Suppressor macrophage (primary cell): ENCODE data around the gene KRT7.
"Not testable (repeated sequence)": the region's sequence is repeated elsewhere in the genome, so short reads cannot be mapped to it uniquely, and the experiment has no call there.

Experiments
- DNase-seq, 4 experiments: peaks; one replicate each; pipeline ENCODE4 v3.0.0-alpha.2; 2020 to 2022

Gene KRT7

DNA sequence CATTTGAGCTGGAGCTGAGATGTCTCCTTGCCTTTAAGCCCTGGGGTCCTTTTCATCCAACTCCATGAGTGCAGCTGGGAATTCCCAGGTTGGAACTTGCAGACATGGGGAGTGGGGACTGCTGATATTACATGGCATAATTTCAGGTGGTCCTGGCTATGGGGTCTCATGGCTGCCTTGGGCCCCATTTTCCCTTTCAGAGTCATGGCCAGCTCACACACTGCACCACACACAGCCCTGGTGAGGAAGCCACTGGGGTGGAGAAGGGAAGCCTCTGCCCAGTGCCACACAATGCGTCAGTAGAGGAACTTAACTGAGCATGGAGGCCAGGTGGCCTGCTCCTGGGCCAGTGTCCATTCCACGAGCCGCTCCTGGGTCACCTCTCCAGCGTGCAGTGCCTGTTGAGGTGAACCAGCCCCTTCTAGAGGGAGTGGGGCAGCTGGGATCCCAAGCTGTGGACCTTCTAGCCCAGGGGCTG, 24.1 kb downstream of the KRT7 start:
- peak in 1 of 4 experiments; percentile 27 for DNase-seq

DNA sequence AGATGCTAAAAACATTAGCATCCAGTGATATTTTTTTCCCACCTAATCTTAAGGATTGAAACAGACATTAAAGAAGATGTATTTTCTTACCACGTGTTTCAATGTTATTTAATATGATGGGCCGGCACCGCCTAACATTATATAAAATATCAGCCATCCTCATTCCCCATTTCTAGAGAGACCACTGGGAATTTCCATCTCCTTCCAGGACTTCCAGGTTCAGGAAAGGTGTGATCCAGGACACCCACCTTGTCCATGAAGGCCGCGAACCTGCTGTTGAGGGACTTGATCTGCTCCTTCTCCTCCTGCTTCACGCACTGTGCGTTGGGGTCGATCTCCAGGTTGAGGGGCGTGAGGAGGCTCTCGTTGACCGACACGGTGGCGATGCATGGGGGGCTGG, 24.9 kb downstream of the KRT7 start:
- not testable (repeated sequence) for DNase-seq

DNA sequence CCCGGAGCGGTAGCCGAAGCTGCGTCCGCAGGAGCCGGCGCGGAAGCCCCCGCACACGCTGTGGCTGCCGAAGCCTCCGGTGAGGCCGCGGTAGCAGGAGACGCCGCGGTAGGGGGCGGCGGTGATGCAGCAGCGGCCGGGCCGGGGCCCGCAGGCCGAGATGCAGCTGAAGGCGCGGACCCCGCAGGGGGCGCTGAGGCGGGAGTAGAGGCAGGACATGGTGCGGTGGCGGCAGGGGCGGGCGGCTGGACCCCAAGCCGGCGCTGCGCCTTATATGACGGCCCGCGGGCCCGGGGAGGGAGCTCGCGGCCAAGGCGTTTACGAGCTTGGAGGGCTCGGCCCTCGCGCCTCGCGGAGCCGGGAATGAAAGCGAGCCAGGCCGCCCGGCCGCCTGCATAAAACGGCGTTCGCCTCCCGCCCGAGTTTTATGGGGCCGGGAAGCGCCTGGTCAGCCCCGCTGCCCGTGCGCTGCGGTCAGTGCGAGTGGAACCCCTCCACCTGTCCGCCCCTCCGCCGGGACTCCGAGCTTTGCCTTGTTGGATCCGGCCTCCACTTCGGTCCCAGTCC, 25.4 kb downstream of the KRT7 start:
- peak in 1 of 4 experiments; percentile 34 for DNase-seq

DNA sequence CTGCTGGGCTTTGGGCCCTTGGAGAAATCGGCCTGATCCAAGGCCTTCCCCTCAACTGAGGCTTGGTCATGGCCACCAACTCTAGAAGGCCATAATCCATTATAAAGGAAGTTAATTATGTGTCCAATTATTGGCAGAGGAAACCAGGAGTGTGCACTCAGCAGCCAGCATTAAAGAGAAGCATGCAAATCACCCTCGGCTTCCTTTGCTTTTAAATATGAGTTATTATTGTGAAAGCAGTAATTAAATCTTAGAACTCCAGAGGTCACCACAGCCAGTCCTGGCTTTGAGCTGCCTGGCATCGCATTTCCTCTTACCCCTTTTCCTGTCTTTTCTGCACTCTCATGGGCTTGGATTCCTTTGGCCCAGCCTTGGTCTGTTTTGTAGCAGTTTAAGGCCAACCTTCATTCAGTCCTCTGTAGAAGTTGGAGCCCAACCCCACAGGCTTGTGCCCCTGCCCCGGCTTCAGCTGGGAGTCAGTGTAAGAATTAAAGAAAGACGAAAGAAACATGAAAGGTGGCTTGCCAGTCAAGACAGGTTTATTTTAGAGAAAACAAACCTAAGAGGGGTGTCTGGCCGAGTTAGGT, 26.7 kb downstream of the KRT7 start:
- DNase-seq: no peak

DNA sequence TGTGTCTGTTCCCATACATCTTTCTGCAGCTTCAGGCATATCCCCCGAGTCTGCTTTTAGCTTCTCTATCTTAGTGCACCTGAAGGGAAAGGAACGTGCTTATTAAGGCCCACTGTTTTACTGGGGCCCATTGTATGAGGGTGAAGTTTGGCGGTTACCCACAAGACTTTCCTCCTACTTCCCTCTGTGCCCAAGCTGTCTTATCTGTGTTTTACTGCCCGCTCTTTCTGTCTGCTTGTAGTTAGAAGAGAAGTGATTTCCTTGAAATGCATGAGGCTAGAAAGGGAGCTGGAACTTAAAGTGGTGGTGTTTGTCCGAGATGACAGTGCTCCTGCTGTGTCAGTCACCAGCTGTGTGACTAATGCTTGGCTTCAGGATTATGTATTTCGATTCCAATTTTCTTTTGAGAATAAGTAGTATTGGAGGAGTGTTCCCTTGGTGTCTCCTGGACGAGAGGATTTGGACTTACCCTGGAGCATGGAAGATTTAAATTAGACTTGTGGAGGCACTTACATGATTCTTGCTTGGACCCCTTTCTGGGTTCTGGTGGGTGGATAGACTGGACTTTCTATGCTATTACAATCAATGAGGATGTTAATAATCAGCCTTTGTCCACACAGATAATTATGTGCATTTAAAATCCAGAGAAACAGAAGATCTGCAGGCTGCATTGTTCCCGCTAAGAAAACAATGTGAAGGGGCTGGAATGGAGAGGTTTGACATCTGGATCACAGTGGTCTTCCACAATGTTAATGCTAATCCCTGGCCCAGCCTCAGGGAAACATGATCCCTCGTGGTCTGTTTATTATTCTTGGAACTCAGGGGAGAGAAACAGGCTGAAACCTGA, 27.5 kb downstream of the KRT7 start:
- no peak for DNase-seq

DNA sequence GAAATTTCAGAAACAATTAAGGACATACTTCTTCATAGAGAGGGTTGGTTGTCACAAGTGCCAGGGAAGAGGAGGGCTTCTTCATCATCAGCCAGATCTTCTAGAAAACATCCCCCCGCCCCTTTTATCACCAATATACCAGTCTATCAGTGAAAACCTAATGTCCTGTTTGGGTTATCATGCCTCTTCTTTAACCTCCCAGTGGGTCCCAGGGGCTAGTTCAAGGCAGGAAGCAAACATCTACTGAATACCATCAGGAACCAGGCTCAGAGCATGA, 28.1 kb downstream of the KRT7 start:
- DNase-seq: no peak

DNA sequence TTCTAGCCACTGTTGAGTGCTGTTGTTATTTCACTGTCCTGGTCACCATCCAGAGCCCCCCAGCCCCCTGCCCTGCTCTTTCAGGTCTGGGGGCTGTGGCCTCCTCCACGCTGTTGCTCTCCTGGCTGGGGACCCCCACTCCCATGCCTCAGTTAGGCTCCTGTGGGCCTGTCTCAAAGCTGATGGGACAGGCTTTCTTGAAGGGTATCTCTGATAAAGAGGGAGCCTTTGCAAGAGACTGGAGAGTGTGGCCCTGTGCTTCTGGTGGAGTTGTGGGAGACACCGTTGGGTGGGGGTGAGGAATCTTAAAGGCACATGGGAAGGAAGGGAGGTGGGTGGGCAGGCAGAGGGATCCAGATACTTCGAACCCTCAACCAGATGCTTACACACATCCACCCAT, 29.2 kb downstream of the KRT7 start:
- DNase-seq: no peak

DNA sequence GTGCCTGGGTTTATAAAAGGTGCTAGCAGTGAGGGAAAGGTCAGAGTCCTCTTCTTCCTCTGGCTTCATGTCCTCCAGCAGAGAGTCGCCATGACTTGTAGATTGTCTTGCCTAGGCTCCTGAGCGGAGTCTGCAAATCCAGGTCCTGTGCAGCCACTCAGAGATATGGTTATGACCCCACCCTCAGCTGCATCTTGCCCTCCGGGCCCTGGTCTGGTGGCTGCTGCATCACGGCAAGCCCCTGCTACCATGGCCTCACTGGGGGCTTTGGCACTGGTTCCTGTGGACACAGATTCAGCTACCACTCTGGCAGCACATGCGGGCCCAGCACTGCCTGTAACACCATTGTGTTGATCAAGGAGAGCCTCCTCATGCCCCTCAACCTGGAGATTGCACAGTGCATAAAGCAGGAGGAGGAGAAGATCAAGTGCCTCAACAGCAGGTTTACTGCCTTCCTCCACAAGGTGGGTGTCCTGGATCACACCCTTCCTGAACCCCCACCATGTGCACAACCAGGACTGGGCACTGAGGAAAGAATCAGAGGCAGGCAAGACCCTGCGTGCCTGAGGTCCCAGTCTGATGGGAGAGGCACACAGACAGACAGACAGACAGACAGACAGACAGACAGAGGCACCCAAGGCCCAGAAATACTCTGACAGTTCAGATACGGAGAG, 30.9 kb downstream of the KRT7 start:
- no peak for DNase-seq

DNA sequence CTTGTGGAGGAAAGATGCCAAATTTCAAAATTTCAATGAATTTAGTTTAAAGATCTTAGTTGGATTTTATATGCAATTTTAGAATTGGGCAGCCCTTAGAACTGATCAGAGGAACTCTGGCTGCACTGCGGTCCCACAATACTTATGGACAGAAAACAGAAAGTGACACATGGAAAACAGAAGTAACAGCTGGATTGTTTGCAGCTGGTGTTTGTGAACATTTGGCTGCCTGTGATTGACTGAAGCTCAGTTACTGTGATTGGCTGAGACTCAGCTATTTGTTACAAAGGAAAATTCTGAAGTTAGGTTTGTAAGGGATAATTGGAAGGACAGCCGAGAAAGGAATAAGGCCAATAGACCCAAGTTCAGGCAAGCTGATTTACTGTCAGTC, 31.4 kb downstream of the KRT7 start:
- DNase-seq: no peak

DNA sequence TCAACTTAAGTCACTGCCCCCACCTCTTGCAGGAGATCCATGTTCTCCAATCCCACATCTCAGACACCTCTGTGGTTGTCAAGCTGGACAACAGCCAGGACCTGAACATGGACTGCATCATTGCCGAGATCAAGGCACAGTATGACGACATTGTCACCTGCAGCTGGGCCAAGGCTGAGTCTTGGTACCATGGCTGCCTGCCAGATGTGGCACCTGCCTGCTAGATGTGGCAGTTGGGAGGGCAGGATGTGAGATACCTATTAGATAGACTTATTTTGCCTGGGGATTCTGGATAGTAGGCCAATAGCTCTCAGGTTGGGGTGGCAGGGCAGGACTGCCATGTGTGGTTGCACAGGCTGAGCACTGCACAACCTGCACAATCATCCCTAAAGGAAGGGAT, 33.5 kb downstream of the KRT7 start:
- no peak for DNase-seq

DNA sequence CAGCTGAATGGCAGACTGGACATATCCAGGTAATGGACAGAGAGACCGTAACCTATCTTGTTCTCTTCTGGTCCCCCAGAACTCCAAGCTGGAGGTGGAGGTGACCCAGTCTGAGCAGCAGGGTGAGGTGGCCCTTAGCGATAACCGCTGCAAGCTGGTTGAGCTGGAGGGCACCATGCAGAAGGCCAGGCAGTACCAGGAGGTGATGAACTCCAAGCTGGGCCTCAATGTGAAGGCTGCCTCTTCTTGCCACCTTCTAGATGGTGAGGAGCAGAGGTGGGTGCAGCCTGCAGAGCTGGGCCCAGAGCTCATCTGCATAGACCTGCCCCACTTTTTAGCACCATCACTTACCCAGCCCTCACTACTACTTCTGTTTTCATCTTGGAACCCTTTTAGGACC, 34.2 kb downstream of the KRT7 start:
- DNase-seq: no peak

DNA sequence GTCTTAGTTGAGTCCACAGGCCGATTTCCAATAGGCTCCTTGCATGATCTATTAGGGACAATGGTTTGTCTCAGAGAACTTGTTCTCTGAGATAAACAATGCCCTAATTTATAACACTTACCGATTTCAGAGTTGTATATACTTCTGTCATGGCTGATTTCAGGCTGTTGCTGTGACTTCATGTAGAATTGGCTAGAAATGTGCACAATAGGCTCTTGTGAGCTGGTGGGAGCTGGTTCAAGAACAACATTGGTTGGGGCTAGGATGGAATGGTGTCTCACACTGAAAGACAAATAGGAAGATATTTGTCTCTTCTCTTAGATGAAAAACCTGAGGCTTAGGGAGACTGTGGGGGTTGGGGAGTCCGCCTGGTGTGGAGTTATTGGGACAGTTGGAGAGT, 34.7 kb downstream of the KRT7 start:
- DNase-seq: no peak

DNA sequence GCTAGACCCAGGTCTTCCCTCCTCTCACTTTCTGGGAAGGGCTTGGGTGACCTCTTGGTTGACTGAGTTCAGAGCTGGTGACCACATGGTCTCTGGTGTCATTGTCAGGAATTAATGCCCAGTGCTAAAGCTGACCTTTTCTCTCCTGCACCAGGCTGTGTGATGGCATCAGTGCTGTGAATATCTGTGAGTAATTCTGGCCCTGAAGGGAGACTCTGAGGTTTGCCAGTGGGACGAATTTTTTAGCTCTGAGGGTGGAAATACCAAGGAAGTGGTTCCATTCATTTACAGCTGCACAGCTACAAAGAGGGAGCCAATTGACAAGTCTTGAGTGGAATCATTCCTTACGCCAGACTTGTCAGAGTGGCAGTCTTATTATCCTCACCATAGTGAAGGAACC, 35.2 kb downstream of the KRT7 start:
- DNase-seq: no peak

DNA sequence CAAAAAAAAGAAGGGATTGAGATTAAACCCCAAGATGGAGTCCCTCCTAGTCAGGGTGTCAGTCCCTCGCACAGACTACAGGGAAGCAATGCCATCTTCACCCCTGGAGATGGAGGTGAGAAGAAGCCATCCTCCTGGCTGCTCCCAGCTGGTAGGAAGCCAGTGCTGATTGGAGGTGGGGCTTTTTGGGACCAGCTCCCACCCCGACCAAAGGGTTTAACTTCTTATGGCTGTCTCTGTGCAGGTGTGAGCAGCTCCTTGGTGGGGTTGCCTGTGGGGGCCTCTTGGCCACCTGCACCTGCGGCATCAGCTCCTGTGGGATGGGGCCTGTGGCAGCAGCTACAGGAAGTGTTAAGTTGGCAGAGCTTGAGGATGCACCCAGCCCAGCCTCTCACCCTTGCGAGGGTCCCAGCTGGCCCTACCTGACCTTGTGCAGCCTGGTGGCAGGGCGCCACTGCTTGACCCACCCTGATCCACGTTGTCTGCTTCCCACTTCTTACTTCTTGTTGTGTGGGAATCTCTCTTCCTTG, 37.6 kb downstream of the KRT7 start:
- DNase-seq: no peak

DNA sequence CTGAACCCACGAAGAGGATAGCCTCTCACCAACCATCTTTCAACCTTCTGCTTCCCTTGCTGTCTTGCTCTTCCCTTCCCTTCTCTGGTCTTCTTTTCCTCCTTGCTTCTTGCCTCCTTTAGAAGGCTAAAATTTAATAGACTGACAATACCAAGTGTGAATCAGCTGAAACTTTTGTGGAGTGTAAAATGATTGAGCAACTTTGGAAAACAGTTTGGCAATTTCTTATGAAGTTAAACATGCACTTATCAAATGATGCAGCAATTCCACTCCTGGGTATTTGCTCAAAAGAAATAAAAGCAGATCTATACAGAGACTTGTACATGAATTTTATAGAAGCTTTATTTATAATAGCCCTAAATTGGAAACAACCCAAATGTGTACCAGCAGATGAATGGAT, 38.1 kb downstream of the KRT7 start:
- DNase-seq: no peak

DNA sequence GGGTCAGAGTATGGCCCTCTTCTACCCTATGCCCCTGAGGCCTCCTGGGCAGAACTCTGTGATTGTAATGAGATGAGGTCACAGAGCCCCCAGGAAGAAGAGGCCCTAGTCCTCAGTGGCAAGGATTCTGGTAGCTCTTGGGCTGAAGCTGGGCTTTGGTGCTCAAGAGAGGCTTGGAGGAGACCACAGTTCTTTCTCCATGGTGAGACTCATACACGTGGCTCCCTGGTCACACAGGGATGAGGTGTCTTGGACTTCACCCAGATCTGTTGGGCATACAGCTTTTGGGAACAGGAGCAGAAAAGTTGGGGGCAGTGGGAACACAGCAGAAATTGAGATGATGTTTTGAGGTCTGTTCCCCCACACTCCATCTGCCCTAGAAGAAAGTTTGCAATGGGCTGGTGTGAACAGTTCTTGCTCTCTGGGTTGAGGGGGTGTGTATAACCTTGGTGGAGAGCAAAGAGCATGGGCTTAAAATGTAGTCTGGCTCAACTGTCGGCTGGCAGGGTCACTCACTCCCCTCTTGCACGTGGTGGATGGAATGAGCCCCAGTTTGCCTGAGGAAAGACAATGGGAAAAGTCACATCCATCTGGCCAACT, 41.6 kb downstream of the KRT7 start, which contains the start of gene KRT86:
Gene KRT86 (plus strand): TSS at position 125 of the 600 bp plus-strand sequence. CDS start 27,272 bp downstream, outside the sequence.
- DNase-seq: peak in 1 of 4 experiments; percentile 1

DNA sequence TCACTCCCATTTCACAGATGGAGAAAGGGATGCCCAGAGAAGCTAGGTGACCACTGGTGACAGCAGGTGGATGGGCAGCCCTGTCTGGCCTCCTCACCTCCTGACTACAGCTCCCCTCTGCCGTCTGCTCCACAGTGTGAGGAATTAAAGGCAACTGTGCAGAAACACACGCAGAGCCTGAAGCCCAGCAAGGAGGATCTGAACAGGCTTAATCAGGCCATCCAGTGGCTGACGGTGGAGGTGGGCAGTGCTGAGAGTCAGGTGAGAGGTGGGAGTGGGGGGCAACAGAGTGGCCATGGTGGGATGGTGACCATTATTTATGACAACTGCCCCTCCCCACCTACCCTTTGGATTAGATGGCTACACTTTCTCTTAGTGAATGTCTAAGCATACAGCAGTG, 42.6 kb downstream of the KRT7 start:
- no peak for DNase-seq

DNA sequence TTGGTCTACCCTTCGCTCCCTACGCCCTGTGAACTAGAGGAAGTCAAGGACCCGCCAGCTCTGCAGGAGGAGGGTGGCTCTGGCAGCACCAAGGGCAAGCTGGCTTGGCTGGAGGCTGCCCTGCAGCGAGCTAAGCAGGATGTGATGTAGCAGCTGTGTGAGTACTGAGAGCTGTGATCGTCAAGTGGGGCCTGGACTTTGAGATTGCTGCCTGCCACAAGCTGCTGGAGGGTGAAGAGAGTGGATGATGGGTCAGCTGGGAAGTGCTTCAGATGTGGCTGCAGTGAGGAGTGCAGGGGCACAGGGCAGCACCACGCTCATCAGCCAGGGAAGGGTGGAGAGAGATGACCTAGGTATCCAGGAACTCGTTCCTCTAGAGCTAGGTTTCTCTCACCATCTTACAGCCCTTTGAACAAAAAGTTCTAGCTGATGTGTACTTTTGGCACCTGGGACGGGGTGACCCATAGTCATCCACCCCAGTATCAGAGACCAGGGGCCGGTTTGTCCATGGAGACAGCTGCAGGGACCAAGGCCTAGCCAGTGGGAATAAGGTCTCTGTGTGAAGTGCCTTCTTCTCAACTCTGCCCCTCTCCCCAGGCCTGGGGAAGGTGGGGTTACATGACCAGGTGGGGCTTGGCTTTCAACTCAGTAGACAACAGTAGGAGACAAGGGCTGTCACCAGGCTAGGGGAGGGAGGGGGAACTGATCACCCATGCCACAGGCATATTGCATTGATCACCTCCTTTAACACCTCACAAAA, 44.6 kb downstream of the KRT7 start:
- DNase-seq: no peak

DNA sequence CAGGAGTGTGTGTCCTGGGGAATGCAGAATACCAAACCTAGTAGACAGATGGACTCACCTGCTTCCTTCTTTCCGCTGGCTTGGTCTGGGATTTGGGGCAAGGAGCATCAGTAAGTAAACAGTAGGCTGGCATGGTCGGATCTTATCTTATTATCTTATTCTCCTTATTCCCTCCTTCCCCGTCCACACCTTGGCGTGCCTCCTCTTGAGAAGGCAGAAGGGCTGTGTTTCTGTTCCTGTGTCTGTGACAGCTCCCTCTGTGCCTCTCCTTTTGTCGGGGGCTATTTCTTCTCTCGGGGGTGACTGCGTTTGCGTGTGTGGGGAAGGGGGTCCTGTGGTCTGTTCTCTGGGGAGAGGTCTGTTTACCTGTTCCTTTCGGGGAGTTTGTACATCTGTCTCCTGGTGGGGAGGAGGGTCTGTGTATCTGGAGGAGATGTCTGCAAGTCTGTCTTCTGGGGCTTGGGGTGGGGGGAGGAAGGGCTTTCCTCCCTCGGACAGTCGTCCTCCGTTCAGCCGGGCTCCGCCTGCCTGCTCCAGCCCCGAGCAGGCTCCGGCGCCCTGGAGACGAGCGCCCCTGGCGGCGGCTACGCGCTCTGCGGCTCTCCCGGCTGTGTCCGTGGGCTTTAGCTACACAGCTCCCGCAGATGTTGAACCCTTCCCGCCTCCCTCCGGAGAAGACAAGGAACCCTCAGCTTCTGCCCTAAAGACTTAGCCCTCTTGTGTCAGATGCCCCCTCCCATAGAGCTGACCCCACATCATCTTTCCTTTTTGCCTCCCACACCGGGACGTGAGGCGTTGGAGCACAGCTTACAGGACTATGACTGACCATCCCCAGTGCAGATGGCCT, 45.8 kb downstream of the KRT7 start:
- DNase-seq: peak; percentile 74 to 89 (median 88)

DNA sequence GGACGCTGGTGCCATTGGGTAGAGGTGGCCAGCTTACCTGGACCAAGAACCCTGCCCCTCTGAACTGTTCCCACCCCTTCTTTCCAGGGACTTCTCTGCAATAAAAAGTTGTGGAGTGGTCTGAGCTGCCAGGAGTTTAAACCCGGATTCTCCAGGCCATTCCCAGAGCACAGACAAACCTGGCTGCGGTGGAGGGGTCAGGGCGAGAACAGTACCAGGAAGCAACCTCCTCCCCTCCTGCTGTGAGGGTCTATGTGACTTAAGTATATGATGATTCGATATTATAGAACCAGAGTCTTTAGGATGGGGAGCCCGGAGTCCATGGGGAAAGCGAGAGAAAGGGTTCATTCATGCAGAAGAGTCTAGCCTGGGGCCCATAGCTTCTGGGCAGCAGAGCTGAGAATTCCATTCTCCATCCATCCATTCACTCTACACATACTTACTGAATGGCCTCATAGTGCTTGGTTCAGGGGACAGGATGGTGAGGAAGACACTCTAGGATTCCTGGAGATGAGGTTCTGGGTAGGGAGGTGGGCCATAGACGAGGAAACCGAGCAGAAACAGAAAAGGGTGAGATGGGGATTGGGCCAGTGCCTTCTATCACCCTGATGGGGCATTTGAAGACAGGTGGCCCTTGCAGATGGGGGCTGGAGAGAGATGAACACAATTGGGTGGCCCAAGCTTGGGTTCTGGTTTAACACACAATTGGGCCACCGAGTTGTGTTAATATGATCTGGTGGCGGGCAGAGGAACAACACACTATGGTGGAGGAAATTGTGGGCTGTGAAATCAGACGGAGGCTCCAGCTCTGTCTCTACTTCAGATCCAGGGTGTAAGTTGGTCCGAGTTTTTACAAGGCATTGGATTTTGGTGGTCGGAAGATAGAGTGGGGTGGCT, 46.6 kb downstream of the KRT7 start:
- no peak for DNase-seq
